Ascending aorta (tissue), 2 donors: ENCODE measurements around the gene ARMC12. TPM values are rescaled to one million over a fixed set of nuclear protein-coding genes. Genes with fewer than 3 reads are reported as not detected.

ENCODE experiments used
- DNase-seq, 2 donors: peaks; one replicate each; pipeline ENCODE4 v3.0.0-alpha.2; 2019; ENCODE audit warnings: low spot score in 2 of 2
- H3K27ac ChIP-seq, 2 donors: fragments of 200-600 bp; sonication (generic); one replicate each; pipeline ENCODE4 v1.5.1; 2016 to 2017; ENCODE audit warnings: mild to moderate bottlenecking in 1 of 2
- H3K27me3 ChIP-seq: fragments of 200-600 bp; sonication (generic); one replicate; pipeline ENCODE4 v1.5.1; 2017
- H3K36me3 ChIP-seq, 2 donors: fragments of 200-600 bp; sonication (generic); one replicate each; pipeline ENCODE4 v1.5.1; 2016
- H3K4me1 ChIP-seq, 2 donors: fragments of 200-600 bp; sonication (generic); one replicate each; pipeline ENCODE4 v1.5.1; 2016 to 2017; ENCODE audit warnings: mild to moderate bottlenecking in 1 of 2
- H3K4me3 ChIP-seq, 2 donors: fragments of 200-600 bp; sonication (generic); one replicate each; pipeline ENCODE4 v1.5.1; 2016 to 2017; ENCODE audit warnings: mild to moderate bottlenecking in 1 of 2
- H3K9me3 ChIP-seq, 2 donors: fragments of 200-600 bp; sonication (generic); one replicate each; pipeline ENCODE4 v1.5.1; 2016
- CTCF ChIP-seq, 3 experiments: fragments of 200-600 bp in 2 of 3; fragments of 450-650 bp in 1 of 3; sonication (generic) in 2 of 3; IDR thresholded peaks; one replicate each; pipeline ENCODE4 v1.5.1; 2016 to 2019; ENCODE audit warnings: antibody characterized with exemption in 3 of 3, mild to moderate bottlenecking in 1 of 3, moderate library complexity in 1 of 3
- intact Hi-C: fragments of 100-400 bp; cut with DNase I; formaldehyde crosslinking; loops from one replicate; pipeline ENCODE4 v1.15.1; 2023
- total RNA-seq: library from RNA; depleted of rRNA; stranded (reverse); fragments of >200 nt; gene quantifications from one replicate; pipeline ENCODE4 v1.1.0, GENCODE V29; 2016

ARMC12 gene
- total RNA-seq, 1 donor from 2014 or later: not detected

- intact Hi-C loops: no loop called here
- no peaks in the 10 kb centered on the region for H3K27me3 ChIP-seq
Observed at GRCh38 chr6:35786810-35787209, 50.0 kb downstream of the ARMC12 start.

GRCh38 chr6:35787266-35788218 is 50.7 kb downstream of the ARMC12 start:
- no peaks in the 10 kb centered on the region for H3K4me1 ChIP-seq
- H3K27me3 ChIP-seq: no peaks in the 10 kb centered on the region
- no peak overlapping the region for H3K27ac ChIP-seq
- no peak for DNase-seq
- H3K9me3 ChIP-seq: no peaks in the 10 kb centered on the region
- intact Hi-C loops: no loop called here
- no peak overlapping the region for H3K4me3 ChIP-seq
- no peaks in the 10 kb centered on the region for H3K36me3 ChIP-seq
- no peak for TF ChIP-seq CTCF (IDR thresholded peaks at IDR 0.05)

More at GRCh38 chr6:35786810-35787209, 50.0 kb downstream of the ARMC12 start:
- Histone ChIP-seq H3K4me1 (no peaks in the 10 kb centered on the region), H3K9me3 (no peaks in the 10 kb centered on the region), H3K36me3 (no peaks in the 10 kb centered on the region), H3K27ac (no peak overlapping the region), H3K4me3 (no peak overlapping the region)
- TF ChIP-seq CTCF (IDR thresholded peaks at IDR 0.05): no peak
- no peak for DNase-seq

GRCh38 chr6:35788423-35788982 is 51.7 kb downstream of the ARMC12 start:
- Histone ChIP-seq H3K4me3 (no peak overlapping the region), H3K27ac (no peak overlapping the region), H3K9me3 (no peaks in the 10 kb centered on the region), H3K36me3 (no peaks in the 10 kb centered on the region), H3K27me3 (no peaks in the 10 kb centered on the region), H3K4me1 (no peaks in the 10 kb centered on the region)
- no peak for TF ChIP-seq CTCF (IDR thresholded peaks at IDR 0.05)
- no peak for DNase-seq
- intact Hi-C loops: no loop called here

GRCh38 chr6:35790683-35791082 is 53.9 kb downstream of the ARMC12 start:
- Histone ChIP-seq H3K4me3 (no peak overlapping the region), H3K27me3 (no peaks in the 10 kb centered on the region), H3K27ac (no peak overlapping the region), H3K4me1 (no peaks in the 10 kb centered on the region), H3K9me3 (no peaks in the 10 kb centered on the region), H3K36me3 (no peaks in the 10 kb centered on the region)
- no peak for TF ChIP-seq CTCF (IDR thresholded peaks at IDR 0.05)
- intact Hi-C loops: no loop called here
- no peak for DNase-seq

- no peak for DNase-seq
- Histone ChIP-seq H3K9me3 (no peaks in the 10 kb centered on the region), H3K27ac (no peak overlapping the region), H3K27me3 (no peaks in the 10 kb centered on the region), H3K4me1 (no peaks in the 10 kb centered on the region), H3K4me3 (no peak overlapping the region), H3K36me3 (no peaks in the 10 kb centered on the region)
- intact Hi-C loops: no loop called here
- no peak for TF ChIP-seq CTCF (IDR thresholded peaks at IDR 0.05)
Observed at GRCh38 chr6:35794536-35795452, 58.0 kb downstream of the ARMC12 start.
